Measurements from ENCODE around the gene MAEL.
A peak's percentile ranks its signal among the peaks of the same experiment; 100 is the strongest.

GRCh38 chr1:167059045-167059808, 70.1 kb downstream of the MAEL start:
- TF ChIP-seq, protein P1, sequence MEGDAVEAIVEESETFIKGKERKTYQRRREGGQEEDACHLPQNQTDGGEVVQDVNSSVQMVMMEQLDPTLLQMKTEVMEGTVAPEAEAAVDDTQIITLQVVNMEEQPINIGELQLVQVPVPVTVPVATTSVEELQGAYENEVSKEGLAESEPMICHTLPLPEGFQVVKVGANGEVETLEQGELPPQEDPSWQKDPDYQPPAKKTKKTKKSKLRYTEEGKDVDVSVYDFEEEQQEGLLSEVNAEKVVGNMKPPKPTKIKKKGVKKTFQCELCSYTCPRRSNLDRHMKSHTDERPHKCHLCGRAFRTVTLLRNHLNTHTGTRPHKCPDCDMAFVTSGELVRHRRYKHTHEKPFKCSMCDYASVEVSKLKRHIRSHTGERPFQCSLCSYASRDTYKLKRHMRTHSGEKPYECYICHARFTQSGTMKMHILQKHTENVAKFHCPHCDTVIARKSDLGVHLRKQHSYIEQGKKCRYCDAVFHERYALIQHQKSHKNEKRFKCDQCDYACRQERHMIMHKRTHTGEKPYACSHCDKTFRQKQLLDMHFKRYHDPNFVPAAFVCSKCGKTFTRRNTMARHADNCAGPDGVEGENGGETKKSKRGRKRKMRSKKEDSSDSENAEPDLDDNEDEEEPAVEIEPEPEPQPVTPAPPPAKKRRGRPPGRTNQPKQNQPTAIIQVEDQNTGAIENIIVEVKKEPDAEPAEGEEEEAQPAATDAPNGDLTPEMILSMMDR (IDR thresholded peaks at IDR 0.05), result peak; percentile 88 to 97 (median 92)
- TF ChIP-seq POLR2A (IDR thresholded peaks at IDR 0.05), result no peak
